GM10847 (cell line): ENCODE results near the gene KLHL3.
A peak's percentile ranks its signal among the peaks of the same experiment; 100 is the strongest.

Source experiments
- POLR2A ChIP-seq: IDR thresholded peaks from 2 replicates; pipeline ENCODE4 v1.6.1; 2011; ENCODE audit not compliant: insufficient read length; ENCODE audit errors: extremely low read depth

Gene KLHL3

GRCh38 chr5:137753691-137754187, 17.9 kb upstream of the KLHL3 start:
- peak; percentile 0 for TF ChIP-seq POLR2A

GRCh38 chr5:137752905-137753690, 17.2 kb upstream of the KLHL3 start:
- TF ChIP-seq POLR2A, result peak; percentile 11

- TF ChIP-seq POLR2A, result no peak
Measured at GRCh38 chr5:137751869-137752491, 16.1 kb upstream of the KLHL3 start.

GRCh38 chr5:137750436-137750835, 14.5 kb upstream of the KLHL3 start:
- no peak for TF ChIP-seq POLR2A

- no peak for TF ChIP-seq POLR2A
Measured at GRCh38 chr5:137747848-137748247, 12.0 kb upstream of the KLHL3 start.

GRCh38 chr5:137743031-137743640, 7.2 kb upstream of the KLHL3 start:
- TF ChIP-seq POLR2A, result no peak

- no peak for TF ChIP-seq POLR2A
Measured at GRCh38 chr5:137741718-137742117, 5.8 kb upstream of the KLHL3 start.

GRCh38 chr5:137739737-137740136, 3.8 kb upstream of the KLHL3 start:
- TF ChIP-seq POLR2A, result no peak

- TF ChIP-seq POLR2A, result no peak
Measured at GRCh38 chr5:137738947-137739346, 3.1 kb upstream of the KLHL3 start.

GRCh38 chr5:137737349-137738131, 1.7 kb upstream of the KLHL3 start:
- TF ChIP-seq POLR2A, result no peak

- no peak for TF ChIP-seq POLR2A
Measured at GRCh38 chr5:137736496-137736895, 607 bp upstream of the KLHL3 start.

- no peak for TF ChIP-seq POLR2A
Measured at GRCh38 chr5:137734962-137735554, 831 bp downstream of the KLHL3 start.

- no peak for TF ChIP-seq POLR2A
Measured at GRCh38 chr5:137734331-137734730, 1.6 kb downstream of the KLHL3 start.

GRCh38 chr5:137733922-137734321, 2.0 kb downstream of the KLHL3 start:
- TF ChIP-seq POLR2A, result no peak

GRCh38 chr5:137733006-137733405, 2.9 kb downstream of the KLHL3 start:
- TF ChIP-seq POLR2A, result no peak
